HepG2 (cell line): Measurements from ENCODE around the gene C1GALT1. TPM values are rescaled to one million over a fixed set of nuclear protein-coding genes. Genes with fewer than 3 reads are reported as not detected.

Source experiments
- ATAC-seq: fragments of 200-7000 bp; cut with Tn5 transposase; 3 replicates; pipeline ENCODE4 v1.9.1; 2020; ENCODE audit warnings: mild to moderate bottlenecking, moderate library complexity
- BruUV-seq: library from RNA; stranded (reverse); fragments of 400-500 nt; replicated peaks from 2 replicates; lab custom pipeline; 2021; lab: Mats Ljungman, UMichigan
- CTCF ChIA-PET: fragments of 300-600 bp; formaldehyde crosslinking; extraction: SDS; loops from one replicate; lab custom pipeline; 2021; ENCODE audit warnings: low total read pairs, inconsistent platforms, low intra/inter-chr PET ratio; lab: Yijun Ruan, JAX
- POLR2A ChIA-PET: fragments of 350-600 bp; sonication (Branson Sonifier 250); formaldehyde crosslinking; loops from one replicate; lab custom pipeline; 2020; ENCODE audit warnings: antibody characterized with exemption, inconsistent platforms; lab: Yijun Ruan, JAX
- DNase-seq: peaks from one replicate; pipeline ENCODE4 v3.0.0-alpha.2; 2015; ENCODE audit warnings: low spot score
- FAIRE-seq: peaks from 3 replicates; lab custom pipeline; 2011; peaks lifted over from hg19 to GRCh38; lab: Jason Lieb, UNC
- H2AFZ ChIP-seq: one replicate; pipeline ENCODE4 v1.6.1; 2011; ENCODE audit warnings: low read length, inconsistent platforms
- H3K27ac ChIP-seq: fragments of 300-600 bp; 3 replicates; pipeline ENCODE4 v1.8.0; 2011; ENCODE audit warnings: mixed run types, mild to moderate bottlenecking, mixed read lengths, low read length, inconsistent platforms; ENCODE audit not compliant: insufficient read depth; ENCODE audit errors: extremely low read length
- H3K27me3 ChIP-seq, 2 experiments: fragments of 200-600 bp in 1 of 2; 2 replicates in 1 of 2; 3 replicates in 1 of 2; pipeline versions ENCODE4 v1.6.0 to v1.8.0; 2011; ENCODE audit warnings: low read length in 2 of 2, mild to moderate bottlenecking in 2 of 2, moderate library complexity in 2 of 2, inconsistent platforms in 1 of 2; ENCODE audit not compliant: insufficient read depth in 2 of 2, control insufficient read depth in 1 of 2
- H3K36me3 ChIP-seq, 2 experiments: fragments of 200-600 bp in 1 of 2; replicated peaks in 1 of 2; 2 replicates in 1 of 2; 3 replicates in 1 of 2; pipeline versions ENCODE4 v1.5.1 to v1.8.0; 2011; ENCODE audit warnings: low read length in 2 of 2, inconsistent platforms in 1 of 2; ENCODE audit not compliant: insufficient read depth in 2 of 2, control insufficient read depth in 1 of 2
- H3K4me1 ChIP-seq: 2 replicates; pipeline ENCODE4 v1.5.1; 2012; ENCODE audit warnings: low read length, inconsistent platforms; ENCODE audit not compliant: insufficient read depth
- H3K4me2 ChIP-seq: 2 replicates; pipeline ENCODE4 v1.6.0; 2011; ENCODE audit warnings: low read depth, low read length, inconsistent platforms
- H3K4me3 ChIP-seq, 3 experiments: fragments of 200-600 bp in 1 of 3; sonication (generic), shearing (Covaris generic) in 1 of 3; replicated peaks in 1 of 3; 2 replicates each; pipeline ENCODE4 v1.5.1; 2011 to 2016; ENCODE audit warnings: low read length in 3 of 3, inconsistent platforms in 2 of 3, low read depth in 2 of 3, mild to moderate bottlenecking in 2 of 3, control low read depth in 1 of 3, mixed read lengths in 1 of 3; ENCODE audit not compliant: insufficient read depth in 1 of 3
- H3K79me2 ChIP-seq: one replicate; pipeline ENCODE4 v1.6.1; 2011; ENCODE audit warnings: low read length, inconsistent platforms; ENCODE audit not compliant: insufficient read depth
- H3K9ac ChIP-seq: 2 replicates; pipeline ENCODE4 v1.6.0; 2011; ENCODE audit warnings: mild to moderate bottlenecking, low read depth, low read length, inconsistent platforms; ENCODE audit not compliant: insufficient read depth
- H3K9me3 ChIP-seq: 2 replicates; pipeline ENCODE4 v1.5.1; 2012; ENCODE audit warnings: mild to moderate bottlenecking, low read length
- H4K20me1 ChIP-seq: 2 replicates; pipeline ENCODE4 v1.6.0; 2011; ENCODE audit warnings: inconsistent platforms, mild to moderate bottlenecking, low read length, moderate library complexity; ENCODE audit not compliant: insufficient read depth
- CC2D1A ChIP-seq: sonication (generic); formaldehyde crosslinking; IDR thresholded peaks from 2 replicates; pipeline ENCODE4 v1.8.1; 2023; ENCODE audit warnings: mild to moderate bottlenecking, missing genetic modification reagents
- CREM ChIP-seq, 2 experiments: sonication (generic) in 1 of 2; formaldehyde crosslinking in 1 of 2; IDR thresholded peaks; 2 replicates each; pipeline versions ENCODE4 v1.4.0 to v1.6.1; 2016 to 2020; ENCODE audit warnings: antibody characterized with exemption in 1 of 2, mild to moderate bottlenecking in 1 of 2, missing genetic modification reagents in 1 of 2
- FOXO1 ChIP-seq: sonication (generic); formaldehyde crosslinking; IDR thresholded peaks from 2 replicates; pipeline ENCODE4 v1.4.0; 2020; ENCODE audit warnings: missing genetic modification reagents
- GABPB1 ChIP-seq: IDR thresholded peaks from 2 replicates; pipeline ENCODE4 v1.6.1; 2016; ENCODE audit warnings: mild to moderate bottlenecking, missing genetic modification reagents, moderate library complexity, missing compliant biosample characterization
- MEIS1 ChIP-seq: sonication (generic); formaldehyde crosslinking; IDR thresholded peaks from 2 replicates; pipeline ENCODE4 v1.9.0; 2021; ENCODE audit warnings: mild to moderate bottlenecking, missing genetic modification reagents, moderate library complexity, borderline replicate concordance
- SMAD3 ChIP-seq: sonication (generic); formaldehyde crosslinking; IDR thresholded peaks from 2 replicates; pipeline ENCODE4 v1.4.0; 2020; ENCODE audit warnings: missing genetic modification reagents
- ZBTB21 ChIP-seq: sonication (generic); formaldehyde crosslinking; IDR thresholded peaks from 2 replicates; pipeline ENCODE4 v1.4.0; 2020; ENCODE audit warnings: missing genetic modification reagents
- ZNF746 ChIP-seq: sonication (generic); formaldehyde crosslinking; IDR thresholded peaks from 2 replicates; pipeline ENCODE4 v1.8.0; 2022; ENCODE audit warnings: mild to moderate bottlenecking, missing genetic modification reagents
- in situ Hi-C: cut with HindIII; loops from 2 replicates; pipeline ENCODE4 v1.10.0; 2017; ENCODE audit warnings: low pct_unique_long_range_greater_than_20kb; ENCODE audit not compliant: extremely low pct_ligation_motif_present
- intact Hi-C: fragments of 100-400 bp; cut with micrococcal nuclease; formaldehyde crosslinking; loops from one replicate; pipeline ENCODE4 v1.10.0; 2022; ENCODE audit not compliant: unreplicated experiment
- polyA plus RNA-seq, 8 experiments: library from polyadenylated mRNA; depleted of rRNA in 3 of 8; stranded (reverse) in 7 of 8; unstranded in 1 of 8; fragments of >200 nt; fragmentation: Illumina TruSeq in 4 of 8; extraction: Trizol in 4 of 8; gene quantifications; 2 replicates each; pipeline versions ENCODE4 v1.2.1 to v1.2.3, GENCODE V29; 2011 to 2016; ENCODE audit warnings: low read depth in 4 of 8, missing spikeins in 1 of 8, mixed read lengths in 1 of 8; ENCODE audit not compliant: insufficient read depth in 1 of 8
- total RNA-seq, 5 experiments: library from RNA; depleted of rRNA; stranded (reverse); fragments of >200 nt; fragmentation: Illumina TruSeq; extraction: Trizol; gene quantifications; 2 replicates each; pipeline ENCODE4 v1.2.3, GENCODE V29; 2016; ENCODE audit warnings: low read depth in 1 of 5
- TF ChIP-seq, protein P1 (sequence below): sonication (generic); formaldehyde crosslinking; IDR thresholded peaks from 2 replicates; pipeline ENCODE4 v1.4.0; 2020; ENCODE audit warnings: mild to moderate bottlenecking, missing genetic modification reagents

C1GALT1 gene
- total and polyA plus RNA-seq, 2 of the 13 experiments (the other 11 are each of a cell fraction or from before 2014, with no cell fraction given): 57.1 to 65.9 TPM

DNA sequence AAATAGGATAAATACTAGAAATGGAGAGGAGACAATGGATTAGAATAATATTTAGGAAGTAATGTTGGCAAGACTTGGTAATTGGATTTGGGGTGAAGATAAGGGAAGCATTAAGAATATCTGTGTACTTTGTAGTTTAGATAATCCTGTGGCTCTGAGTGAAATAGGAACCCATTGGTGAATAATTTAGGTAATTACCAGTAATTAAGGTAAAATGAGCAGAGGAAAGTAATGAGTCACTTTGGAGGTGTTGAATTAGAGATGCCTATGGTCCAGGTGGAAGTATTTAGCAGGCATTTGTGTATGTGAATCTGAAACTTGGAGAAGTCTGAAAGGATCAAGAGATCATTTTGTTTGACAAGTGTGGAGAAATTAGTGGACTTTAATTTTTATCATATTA, 5.7 kb downstream of the C1GALT1 start:
- peaks cover 74% of the 10 kb centered on the region for H3K4me1 ChIP-seq
- intact Hi-C loops: loop anchor here (5.0 kb wide), 1 partner anchor 39 kb away; no protein-coding TSS in a partner anchor
- H3K36me3 ChIP-seq: peaks cover 0 to 11% of the 10 kb centered on the region in 2 experiments; a peak in 3 of 5 replicates
- H3K4me2 ChIP-seq: peak overlapping the region; percentile 54
- H3K27me3 ChIP-seq: no peaks in the 10 kb centered on the region
- no peak for ATAC-seq
- no peak overlapping the region for H3K4me3 ChIP-seq
- ChIA-PET POLR2A (interaction anchor here (1.3 to 1.4 kb wide), 2 partner anchors 11 to 85 kb away, joined by 3 to 6 read pairs; no protein-coding TSS in a partner anchor), CTCF (no interaction called here)
- peaks cover 99% of the 10 kb centered on the region for H3K79me2 ChIP-seq
- H3K9me3 ChIP-seq: no peaks in the 10 kb centered on the region
- no peak overlapping the region for H2AFZ ChIP-seq
- no peak for TF ChIP-seq GABPB1 (CRISPR knock-in tag)
- no peak for TF ChIP-seq SMAD3 (CRISPR knock-in tag)
- no peak for TF ChIP-seq CREM (IDR thresholded peaks at IDR 0.05)
- no peak for TF ChIP-seq CREM (CRISPR knock-in tag; IDR thresholded peaks at IDR 0.05)
- TF ChIP-seq ZBTB21 (CRISPR knock-in tag): no peak
- no peak for TF ChIP-seq CC2D1A (CRISPR knock-in tag)
- TF ChIP-seq, protein P1, sequence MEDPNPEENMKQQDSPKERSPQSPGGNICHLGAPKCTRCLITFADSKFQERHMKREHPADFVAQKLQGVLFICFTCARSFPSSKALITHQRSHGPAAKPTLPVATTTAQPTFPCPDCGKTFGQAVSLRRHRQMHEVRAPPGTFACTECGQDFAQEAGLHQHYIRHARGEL (CRISPR knock-in tag): no peak
- TF ChIP-seq ZNF746 (CRISPR knock-in tag): no peak
- TF ChIP-seq MEIS1 (CRISPR knock-in tag): no peak
- TF ChIP-seq FOXO1 (CRISPR knock-in tag): no peak
- no peak for DNase-seq
- in situ Hi-C loops: no loop called here
- no peak overlapping the region for H3K9ac ChIP-seq
- H4K20me1 ChIP-seq: peaks cover 50% of the 10 kb centered on the region
- no peak overlapping the region for H3K27ac ChIP-seq
- no peak for FAIRE-seq
- BruUV-seq: no TSS peak
